ENCODE data around the gene TFF2. TPM values are rescaled to one million over a fixed set of nuclear protein-coding genes. Genes with fewer than 3 reads are reported as not detected.

TFF2 gene
- total and polyA plus RNA-seq, 7 donors = not detected

DNA sequence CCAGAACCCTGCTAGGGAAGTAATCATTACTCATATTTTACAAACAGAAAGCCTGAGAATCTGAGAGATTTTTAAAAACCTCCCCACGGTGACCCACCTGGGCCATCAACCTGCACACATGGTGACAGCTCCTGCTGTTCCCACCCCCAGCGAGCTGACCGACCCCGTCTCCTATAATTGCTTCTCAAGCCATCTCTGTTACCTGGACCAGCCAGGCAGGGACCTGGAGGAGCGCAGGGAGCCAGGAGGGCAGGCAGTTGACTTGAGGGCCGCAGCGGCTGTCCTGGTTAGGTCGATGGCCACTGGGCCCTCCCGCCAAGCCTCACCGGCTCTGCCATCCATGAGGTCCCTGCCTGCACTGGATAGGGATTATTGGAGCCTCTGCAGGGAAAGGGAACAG lies 7.7 kb downstream of the TFF2 start:
- H3K9me3 ChIP-seq = no peaks in the 10 kb centered on the region
- no peak overlapping the region for H3K4me3 ChIP-seq
- no peaks in the 10 kb centered on the region for H3K4me1 ChIP-seq
- no peak for TF ChIP-seq CTCF (IDR thresholded peaks at IDR 0.05)
- 75 to 88% (median 83%) methylated on average over 10 of the region's 10 CpGs for WGBS, 3 donors
- peaks cover 0 to 18% (median 5%) of the 10 kb centered on the region in 3 donors for H3K27me3 ChIP-seq (ENCODE audit: insufficient read depth in 3 of 3, low read length in 2 of 3)
- H3K27ac ChIP-seq = no peak overlapping the region
- ATAC-seq (no peak), DNase-seq (no peak)
- no peaks in the 10 kb centered on the region for H3K36me3 ChIP-seq (ENCODE audit: insufficient read depth in 1 of 2, low read depth in 1 of 2)
- intact Hi-C loops (cut with DNase I) = no loop called here

GRCh38 chr21:42341776-42342542 lies 8.8 kb downstream of the TFF2 start:
- no peak for DNase-seq
- Histone ChIP-seq H3K9me3 (no peaks in the 10 kb centered on the region), H3K36me3 (ENCODE audit: insufficient read depth in 1 of 2, low read depth in 1 of 2) (no peaks in the 10 kb centered on the region), H3K27ac (no peak overlapping the region), H3K27me3 (ENCODE audit: insufficient read depth in 3 of 3, low read length in 2 of 3) (peaks cover 0 to 17% (median 0%) of the 10 kb centered on the region in 3 donors), H3K4me1 (no peaks in the 10 kb centered on the region), H3K4me3 (no peak overlapping the region)
- 93% methylated on average over 15 of the region's 15 CpGs for WGBS, 3 donors
- no peak for ATAC-seq
- intact Hi-C loops (cut with DNase I) = no loop called here
- TF ChIP-seq CTCF (IDR thresholded peaks at IDR 0.05) = no peak

DNA sequence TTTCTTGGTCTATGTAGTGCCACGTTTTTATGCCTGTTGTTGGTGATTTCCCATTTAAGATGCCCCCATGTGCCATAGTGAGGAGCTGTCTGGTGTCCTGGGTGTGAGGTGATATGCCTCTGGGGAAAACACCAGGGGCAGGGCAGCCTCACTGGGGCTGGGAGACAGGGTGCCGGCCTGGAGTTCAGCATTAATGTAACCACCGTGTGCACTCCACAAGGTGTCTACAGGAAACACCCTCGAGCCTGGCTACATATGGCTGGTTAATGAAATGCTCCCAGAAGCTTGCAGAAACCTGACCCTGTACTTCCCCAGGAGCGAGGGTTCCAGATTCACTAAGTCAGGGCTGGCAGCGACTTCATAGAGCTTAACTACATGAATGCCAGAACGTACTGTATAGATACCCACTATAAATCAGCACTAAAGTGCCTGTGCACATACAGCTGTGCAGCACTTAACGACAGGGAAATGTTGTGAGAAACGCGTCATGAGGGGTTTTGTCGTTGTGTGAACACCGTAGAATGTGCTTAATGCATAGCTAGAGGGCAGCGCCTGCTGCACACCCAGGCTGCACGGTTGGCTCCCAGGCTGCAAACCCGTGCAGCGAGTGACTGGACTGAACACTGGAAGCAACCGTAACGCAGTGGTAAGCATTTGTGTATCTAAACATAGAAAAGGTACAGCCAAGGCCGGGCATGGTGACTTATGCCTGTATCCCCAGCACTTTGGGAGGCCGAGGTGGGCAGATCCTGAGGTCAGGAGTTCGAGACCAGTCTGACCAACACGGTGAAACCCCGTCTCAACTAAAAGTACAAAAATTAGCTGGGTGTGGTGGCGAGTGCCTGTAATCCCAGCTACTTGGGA lies 10.4 kb downstream of the TFF2 start:
- DNase-seq (no peak), ATAC-seq (no peak)
- H3K4me3 ChIP-seq = no peak overlapping the region
- H3K4me1 ChIP-seq = no peaks in the 10 kb centered on the region
- no peaks in the 10 kb centered on the region for H3K36me3 ChIP-seq (ENCODE audit: insufficient read depth in 1 of 2, low read depth in 1 of 2)
- intact Hi-C loops (cut with DNase I) = no loop called here
- no peak overlapping the region for H3K27ac ChIP-seq
- H3K27me3 ChIP-seq (ENCODE audit: insufficient read depth in 3 of 3, low read length in 2 of 3) = peaks cover 0 to 21% (median 0%) of the 10 kb centered on the region in 3 donors
- 62 to 65% (median 63%) methylated on average over 24 of the region's 24 CpGs for WGBS, 3 donors
- H3K9me3 ChIP-seq = no peaks in the 10 kb centered on the region
- TF ChIP-seq CTCF (IDR thresholded peaks at IDR 0.05) = no peak

DNA sequence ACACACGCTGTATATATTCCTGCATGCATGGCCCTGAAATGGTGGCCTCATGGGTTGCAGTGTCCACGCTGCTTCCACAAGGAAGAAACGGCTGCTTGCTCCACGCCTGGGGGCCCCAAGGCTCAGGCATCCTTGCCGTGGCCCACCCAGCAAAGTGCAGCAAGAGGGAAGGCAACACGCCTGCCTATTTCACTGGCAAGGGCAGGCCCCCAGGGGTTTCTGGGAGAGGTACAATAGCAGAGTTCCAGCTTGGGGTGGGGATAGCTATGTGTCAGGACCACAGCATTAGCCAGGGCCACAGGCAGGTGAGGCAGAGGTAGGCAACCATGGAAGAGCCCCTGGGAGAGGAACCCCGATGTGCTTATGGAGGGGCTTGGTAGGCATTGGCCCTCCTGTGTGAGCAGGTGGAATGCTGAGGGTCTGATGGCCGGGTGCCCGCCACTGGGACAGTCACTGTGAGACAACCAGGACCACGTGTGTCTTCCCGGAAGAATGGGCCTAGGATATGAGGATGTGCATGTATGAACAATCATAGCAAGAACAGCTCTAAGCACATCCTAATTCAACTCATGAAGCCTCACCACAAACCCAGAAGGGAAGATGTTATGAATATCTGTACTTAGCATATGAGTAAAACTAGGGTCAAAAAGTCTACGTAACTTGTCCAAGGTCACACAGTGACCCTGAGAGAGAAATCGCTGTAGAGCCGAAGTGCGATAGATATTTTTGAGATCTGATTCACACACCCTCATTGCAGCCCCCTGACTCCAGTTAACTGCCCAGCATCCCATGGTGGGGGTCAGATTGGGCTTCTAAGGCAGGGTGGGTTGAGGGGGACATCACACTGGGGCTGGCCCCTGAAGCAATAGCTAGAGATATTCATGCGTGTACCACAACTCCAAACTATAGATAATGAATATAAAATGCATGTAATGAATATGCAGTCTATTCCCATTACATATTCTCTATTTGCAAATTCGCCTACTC lies 11.8 kb downstream of the TFF2 start:
- intact Hi-C loops (cut with DNase I) = no loop called here

More for the DNA sequence above, 11.8 kb downstream of the TFF2 start:
- Histone ChIP-seq H3K36me3 (ENCODE audit: insufficient read depth in 1 of 2, low read depth in 1 of 2) (no peaks in the 10 kb centered on the region), H3K27ac (no peak overlapping the region), H3K27me3 (ENCODE audit: insufficient read depth in 3 of 3, low read length in 2 of 3) (peaks cover 0 to 32% (median 0%) of the 10 kb centered on the region in 3 donors), H3K9me3 (no peaks in the 10 kb centered on the region), H3K4me3 (no peak overlapping the region), H3K4me1 (no peaks in the 10 kb centered on the region)
- DNase-seq (no peak), ATAC-seq (no peak)
- TF ChIP-seq CTCF (IDR thresholded peaks at IDR 0.05) = no peak
- WGBS, 3 donors = 93 to 95% (median 94%) methylated on average over 17 of the region's 17 CpGs

All from psoas muscle (tissue), 8 donors.